K562 (cell line): Measurements from ENCODE around the gene CTAG2.

Experiments used
- CBX5 ChIP-seq: IDR thresholded peaks from 2 replicates; pipeline ENCODE4 v1.6.1; 2014; ENCODE audit warnings: low read depth, borderline replicate concordance
- ZBTB43 ChIP-seq: sonication (generic); formaldehyde crosslinking; IDR thresholded peaks from 2 replicates; pipeline ENCODE4 v1.8.0; 2023; ENCODE audit warnings: mild to moderate bottlenecking, missing genetic modification reagents

- TF ChIP-seq CBX5 (no peak), ZBTB43 (CRISPR knock-in tag) (no peak)
Observed at GRCh38 chrX:154696676-154697045, 43.3 kb upstream of the CTAG2 start.
